ENCODE data around the gene CLIC3. TPM values are rescaled to one million over a fixed set of nuclear protein-coding genes. Genes with fewer than 3 reads are reported as not detected.

CLIC3 gene
- total RNA-seq, 4 donors from 2014 or later = 0.36 TPM; not detected in 3

DNA sequence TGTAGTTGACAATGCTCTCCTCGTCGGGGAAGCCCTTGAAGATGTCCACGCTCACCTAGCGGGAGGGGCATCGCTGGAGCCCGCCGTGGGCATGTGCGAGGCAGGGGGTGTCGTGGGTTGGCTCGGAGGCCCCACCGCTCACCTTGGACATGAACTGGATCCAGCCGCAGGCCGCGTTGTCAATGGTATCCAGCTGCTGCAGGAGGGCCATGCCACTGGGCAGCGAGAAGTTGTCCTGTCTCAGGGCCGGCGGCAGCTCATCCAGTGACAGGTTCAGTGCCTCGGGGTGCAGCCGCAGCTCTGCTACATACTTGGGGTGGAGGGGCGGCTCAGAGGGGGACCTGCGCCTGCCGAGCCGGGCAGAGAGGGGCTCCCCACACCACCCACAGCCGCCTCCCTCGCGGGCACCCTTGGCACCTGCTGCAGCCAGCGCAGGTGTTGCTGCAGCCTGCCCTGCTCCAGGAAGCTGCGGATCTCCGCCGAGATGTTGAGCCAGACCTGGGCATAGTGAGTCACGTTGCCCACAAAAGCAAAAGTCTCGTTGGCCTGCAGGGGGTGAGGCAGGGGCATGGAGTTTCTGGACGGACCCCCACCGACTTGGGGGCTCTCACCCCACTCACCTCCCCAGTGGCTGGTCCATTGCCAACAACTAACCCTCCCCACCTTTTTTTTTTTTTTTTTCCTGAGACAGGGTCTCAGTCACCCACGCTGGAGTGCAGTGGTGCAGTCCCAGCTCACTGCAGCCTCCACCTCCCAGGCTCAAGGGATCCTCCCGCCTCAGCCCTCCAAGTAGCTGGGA, 22.6 kb upstream of the CLIC3 start:
- in situ Hi-C loops (cut with MboI; ENCODE audit: low sequenced_read_pairs in 4 of 4) (no loop called here), intact Hi-C loops (cut with DNase I; ENCODE audit: low total_unique reads) (no loop called here)

GRCh38 chr9:137017791-137018497, 21.6 kb upstream of the CLIC3 start:
- H3K9me3 ChIP-seq = no peaks in the 10 kb centered on the region
- H3K36me3 ChIP-seq = peaks cover 0 to 47% of the 10 kb centered on the region in 2 donors
- intact Hi-C loops (cut with DNase I; ENCODE audit: low total_unique reads) = no loop called here

More for the DNA sequence above, 22.6 kb upstream of the CLIC3 start:
- no peak for TF ChIP-seq CTCF (IDR thresholded peaks at IDR 0.05 in 4 of 5, conservative IDR thresholded peaks at IDR 0.05 in 1 of 5)
- no peak for TF ChIP-seq POLR2A (IDR thresholded peaks at IDR 0.05)
- DNase-seq (no peak), ATAC-seq (no peak)
- no peaks in the 10 kb centered on the region for H3K9me3 ChIP-seq
- no peaks in the 10 kb centered on the region for H3K4me1 ChIP-seq
- peaks cover 0 to 40% of the 10 kb centered on the region in 2 donors for H3K36me3 ChIP-seq
- H3K27me3 ChIP-seq = no peaks in the 10 kb centered on the region
- no peak overlapping the region for H3K4me3 ChIP-seq
- no peak overlapping the region for H3K27ac ChIP-seq

GRCh38 chr9:137017071-137017470, 20.7 kb upstream of the CLIC3 start:
- Histone ChIP-seq H3K27me3 (no peaks in the 10 kb centered on the region), H3K4me3 (no peak overlapping the region), H3K36me3 (peaks cover 0 to 51% of the 10 kb centered on the region in 2 donors), H3K9me3 (no peaks in the 10 kb centered on the region), H3K27ac (no peak overlapping the region), H3K4me1 (no peaks in the 10 kb centered on the region)
- intact Hi-C loops (cut with DNase I; ENCODE audit: low total_unique reads) (no loop called here), in situ Hi-C loops (cut with MboI; ENCODE audit: low sequenced_read_pairs in 4 of 4) (no loop called here)
- TF ChIP-seq CTCF (IDR thresholded peaks at IDR 0.05 in 4 of 5, conservative IDR thresholded peaks at IDR 0.05 in 1 of 5) (no peak), POLR2A (IDR thresholded peaks at IDR 0.05) (no peak)
- no peak for ATAC-seq
- no peak for DNase-seq

More at GRCh38 chr9:137017791-137018497, 21.6 kb upstream of the CLIC3 start:
- Histone ChIP-seq H3K4me1 (no peaks in the 10 kb centered on the region), H3K4me3 (no peak overlapping the region), H3K27me3 (no peaks in the 10 kb centered on the region), H3K27ac (no peak overlapping the region)
- ATAC-seq = no peak
- in situ Hi-C loops (cut with MboI; ENCODE audit: low sequenced_read_pairs in 4 of 4) = no loop called here
- no peak for DNase-seq
- TF ChIP-seq CTCF (IDR thresholded peaks at IDR 0.05 in 4 of 5, conservative IDR thresholded peaks at IDR 0.05 in 1 of 5) (no peak), POLR2A (IDR thresholded peaks at IDR 0.05) (no peak)

- H3K27me3 ChIP-seq = no peaks in the 10 kb centered on the region
- no peaks in the 10 kb centered on the region for H3K4me1 ChIP-seq
- DNase-seq = no peak
- H3K4me3 ChIP-seq = no peak overlapping the region
- peaks cover 0 to 57% of the 10 kb centered on the region in 2 donors for H3K36me3 ChIP-seq
- no peak for TF ChIP-seq POLR2A (IDR thresholded peaks at IDR 0.05)
- TF ChIP-seq CTCF (IDR thresholded peaks at IDR 0.05 in 4 of 5, conservative IDR thresholded peaks at IDR 0.05 in 1 of 5) = no peak
- intact Hi-C loops (cut with DNase I; ENCODE audit: low total_unique reads) (no loop called here), in situ Hi-C loops (cut with MboI; ENCODE audit: low sequenced_read_pairs in 4 of 4) (no loop called here)
- ATAC-seq = no peak
- no peaks in the 10 kb centered on the region for H3K9me3 ChIP-seq
- H3K27ac ChIP-seq = no peak overlapping the region
These were observed 20.1 kb upstream of the CLIC3 start for GRCh38 chr9:137016436-137016835.
